Colonic mucosa (tissue), 4 donors: ENCODE measurements around the gene S100G. TPM values are rescaled to one million over a fixed set of nuclear protein-coding genes. Genes with fewer than 3 reads are reported as not detected.

ENCODE experiments used
- DNase-seq: peaks from one replicate; pipeline ENCODE4 v3.0.0-alpha.2; 2020
- H3K27ac ChIP-seq: fragments of 200-600 bp; one replicate; pipeline ENCODE4 v1.8.0; 2021
- H3K27me3 ChIP-seq: fragments of 200-600 bp; one replicate; pipeline ENCODE4 v1.8.0; 2021
- H3K36me3 ChIP-seq: fragments of 200-600 bp; one replicate; pipeline ENCODE4 v1.8.0; 2021
- H3K4me1 ChIP-seq: fragments of 200-600 bp; one replicate; pipeline ENCODE4 v1.8.0; 2021; ENCODE audit warnings: mild to moderate bottlenecking
- H3K4me3 ChIP-seq: fragments of 200-600 bp; one replicate; pipeline ENCODE4 v1.8.0; 2021
- H3K9ac ChIP-seq, 2 donors: one replicate each; pipeline ENCODE4 v1.7.0; 2013; ENCODE audit warnings: control low read depth in 2 of 2, low read depth in 2 of 2, low read length in 2 of 2
- H3K9me3 ChIP-seq: fragments of 200-600 bp; one replicate; pipeline ENCODE4 v1.8.0; 2021
- CTCF ChIP-seq: fragments of 200-600 bp; IDR thresholded peaks from one replicate; pipeline ENCODE4 v1.8.0; 2022; ENCODE audit warnings: antibody characterized with exemption, mild to moderate bottlenecking
- intact Hi-C: fragments of 100-400 bp; cut with DNase I; formaldehyde crosslinking; loops from one replicate; pipeline ENCODE4 v1.14.1; 2022
- total RNA-seq, 2 donors: library from RNA; stranded (reverse); fragmentation: NEBNext Ultra II Directional in 1 of 2; extraction: Animal tissue kit (Norgen Biotek cat#: 25700) in 1 of 2; gene quantifications; one replicate each; pipeline ENCODE4 v1.2.1, GENCODE V29; 2021
- donor health status: healthy.
- donor health status: DM: no; HTN: no; CAD: no.
- donor health status: DM: no; HTN: no; CAD: no.

Gene S100G
- total RNA-seq, 2 donors from 2014 or later, result not detected

DNA sequence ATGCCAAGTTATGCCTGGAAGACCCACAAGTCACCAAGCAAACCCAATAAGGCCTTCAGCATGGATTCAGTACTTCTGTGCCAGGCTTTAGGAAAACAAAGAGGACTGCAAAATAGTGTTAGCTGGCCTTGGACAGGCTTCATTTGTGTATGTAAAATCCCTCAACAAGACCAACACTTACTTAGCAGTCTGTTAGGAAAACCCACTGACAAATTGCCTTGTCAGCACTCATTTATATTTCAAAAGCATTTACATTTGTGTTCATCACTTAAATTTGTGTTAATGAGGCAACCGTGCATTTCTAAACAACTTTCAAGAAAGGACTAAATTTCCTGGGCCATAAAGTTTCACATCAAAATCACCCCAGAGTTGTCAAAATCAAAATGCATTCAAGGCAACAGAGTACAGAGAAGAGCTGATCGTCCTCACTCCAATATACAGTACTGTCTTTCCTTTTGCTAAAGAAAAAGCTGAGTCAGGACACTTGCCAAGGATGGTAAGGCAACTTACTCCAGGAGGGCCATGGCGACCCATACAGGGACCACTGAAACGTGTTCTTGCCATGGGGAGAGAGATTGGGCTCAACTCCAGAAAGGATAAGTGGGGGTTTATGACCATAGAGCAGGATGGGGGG, 1.6 kb downstream of the S100G start:
- no peak for TF ChIP-seq CTCF
- Histone ChIP-seq H3K27me3 (no peaks in the 10 kb centered on the region), H3K27ac (no peak overlapping the region), H3K4me1 (no peaks in the 10 kb centered on the region), H3K36me3 (no peaks in the 10 kb centered on the region), H3K9ac (no peak overlapping the region), H3K9me3 (no peaks in the 10 kb centered on the region), H3K4me3 (no peak overlapping the region)
- DNase-seq, result no peak
- intact Hi-C loops, result no loop called here

DNA sequence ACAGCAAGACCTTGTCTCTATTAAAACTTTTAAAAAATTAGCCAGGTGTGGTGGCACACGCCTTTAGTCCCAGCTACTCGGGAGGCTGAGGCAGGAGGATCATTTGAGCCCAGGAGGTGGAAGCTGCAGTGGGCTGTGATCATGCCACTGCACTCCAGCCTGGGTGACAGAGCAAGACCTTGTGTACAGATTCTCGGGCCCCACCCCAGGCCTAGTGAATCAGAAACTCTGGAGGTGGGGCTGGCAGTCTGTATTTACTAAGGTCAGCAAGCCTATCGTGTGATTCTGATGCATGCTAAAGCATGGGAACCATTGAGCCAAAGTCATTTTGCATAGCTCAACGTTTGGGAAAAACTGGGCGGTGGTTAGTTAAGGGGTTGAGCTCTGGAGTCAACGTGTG, 3.5 kb downstream of the S100G start:
- H3K9ac ChIP-seq, result no peak overlapping the region
- peak; percentile 24 for DNase-seq
- no peaks in the 10 kb centered on the region for H3K9me3 ChIP-seq
- H3K36me3 ChIP-seq, result no peaks in the 10 kb centered on the region
- no peak overlapping the region for H3K4me3 ChIP-seq
- no peak for TF ChIP-seq CTCF
- peak overlapping the region; percentile 46 for H3K27ac ChIP-seq
- intact Hi-C loops, result no loop called here
- H3K4me1 ChIP-seq, result no peaks in the 10 kb centered on the region
- H3K27me3 ChIP-seq, result no peaks in the 10 kb centered on the region

- intact Hi-C loops, result no loop called here
- no peak for TF ChIP-seq CTCF
- H3K9me3 ChIP-seq, result no peaks in the 10 kb centered on the region
- H3K36me3 ChIP-seq, result no peaks in the 10 kb centered on the region
- no peak for DNase-seq
- H3K4me1 ChIP-seq, result no peaks in the 10 kb centered on the region
- H3K4me3 ChIP-seq, result no peak overlapping the region
- no peak overlapping the region for H3K27ac ChIP-seq
- H3K27me3 ChIP-seq, result no peaks in the 10 kb centered on the region
- no peak overlapping the region for H3K9ac ChIP-seq
Observed at GRCh38 chrX:16654093-16654492, 4.1 kb downstream of the S100G start.

GRCh38 chrX:16658284-16658683, 8.3 kb downstream of the S100G start:
- no peaks in the 10 kb centered on the region for H3K9me3 ChIP-seq
- H3K27me3 ChIP-seq, result no peaks in the 10 kb centered on the region
- no peak overlapping the region for H3K4me3 ChIP-seq
- no peak overlapping the region for H3K27ac ChIP-seq
- intact Hi-C loops, result no loop called here
- no peak for TF ChIP-seq CTCF
- H3K36me3 ChIP-seq, result no peaks in the 10 kb centered on the region
- H3K9ac ChIP-seq, result no peak overlapping the region
- H3K4me1 ChIP-seq, result no peaks in the 10 kb centered on the region
- DNase-seq, result no peak

- no peaks in the 10 kb centered on the region for H3K9me3 ChIP-seq
- H3K4me1 ChIP-seq, result no peaks in the 10 kb centered on the region
- H3K36me3 ChIP-seq, result no peaks in the 10 kb centered on the region
- no peaks in the 10 kb centered on the region for H3K27me3 ChIP-seq
- no peak overlapping the region for H3K4me3 ChIP-seq
- TF ChIP-seq CTCF, result no peak
- no peak overlapping the region for H3K27ac ChIP-seq
- intact Hi-C loops, result no loop called here
- no peak overlapping the region for H3K9ac ChIP-seq
- no peak for DNase-seq
Observed at GRCh38 chrX:16659321-16659720, 9.4 kb downstream of the S100G start.
